Measurements from ENCODE around the gene DUS4L.

DUS4L gene

GRCh38 chr7:107594961-107595737, 31.4 kb downstream of the DUS4L start:
- ATAC-seq (ENCODE audit: low read depth), result peak; percentile 90
- H3K9me3 ChIP-seq (ENCODE audit: severe bottlenecking), result no peaks in the 10 kb centered on the region
- TF ChIP-seq, protein P1, sequence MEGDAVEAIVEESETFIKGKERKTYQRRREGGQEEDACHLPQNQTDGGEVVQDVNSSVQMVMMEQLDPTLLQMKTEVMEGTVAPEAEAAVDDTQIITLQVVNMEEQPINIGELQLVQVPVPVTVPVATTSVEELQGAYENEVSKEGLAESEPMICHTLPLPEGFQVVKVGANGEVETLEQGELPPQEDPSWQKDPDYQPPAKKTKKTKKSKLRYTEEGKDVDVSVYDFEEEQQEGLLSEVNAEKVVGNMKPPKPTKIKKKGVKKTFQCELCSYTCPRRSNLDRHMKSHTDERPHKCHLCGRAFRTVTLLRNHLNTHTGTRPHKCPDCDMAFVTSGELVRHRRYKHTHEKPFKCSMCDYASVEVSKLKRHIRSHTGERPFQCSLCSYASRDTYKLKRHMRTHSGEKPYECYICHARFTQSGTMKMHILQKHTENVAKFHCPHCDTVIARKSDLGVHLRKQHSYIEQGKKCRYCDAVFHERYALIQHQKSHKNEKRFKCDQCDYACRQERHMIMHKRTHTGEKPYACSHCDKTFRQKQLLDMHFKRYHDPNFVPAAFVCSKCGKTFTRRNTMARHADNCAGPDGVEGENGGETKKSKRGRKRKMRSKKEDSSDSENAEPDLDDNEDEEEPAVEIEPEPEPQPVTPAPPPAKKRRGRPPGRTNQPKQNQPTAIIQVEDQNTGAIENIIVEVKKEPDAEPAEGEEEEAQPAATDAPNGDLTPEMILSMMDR (IDR thresholded peaks at IDR 0.05; ENCODE audit: poor library complexity, severe bottlenecking), result no peak
- no peaks in the 10 kb centered on the region for H3K27me3 ChIP-seq (ENCODE audit: insufficient read depth, poor library complexity, severe bottlenecking)
- DNase-seq (ENCODE audit: low spot score), result peak; percentile 79
- peaks cover 23% of the 10 kb centered on the region for H3K4me1 ChIP-seq (ENCODE audit: insufficient read depth, poor library complexity, severe bottlenecking)
- H3K4me3 ChIP-seq (ENCODE audit: severe bottlenecking), result no peak overlapping the region
- H3K36me3 ChIP-seq (ENCODE audit: low read depth), result peaks cover 30% of the 10 kb centered on the region
- peak overlapping the region; percentile 96 for H3K27ac ChIP-seq (ENCODE audit: poor library complexity, severe bottlenecking)

DNA sequence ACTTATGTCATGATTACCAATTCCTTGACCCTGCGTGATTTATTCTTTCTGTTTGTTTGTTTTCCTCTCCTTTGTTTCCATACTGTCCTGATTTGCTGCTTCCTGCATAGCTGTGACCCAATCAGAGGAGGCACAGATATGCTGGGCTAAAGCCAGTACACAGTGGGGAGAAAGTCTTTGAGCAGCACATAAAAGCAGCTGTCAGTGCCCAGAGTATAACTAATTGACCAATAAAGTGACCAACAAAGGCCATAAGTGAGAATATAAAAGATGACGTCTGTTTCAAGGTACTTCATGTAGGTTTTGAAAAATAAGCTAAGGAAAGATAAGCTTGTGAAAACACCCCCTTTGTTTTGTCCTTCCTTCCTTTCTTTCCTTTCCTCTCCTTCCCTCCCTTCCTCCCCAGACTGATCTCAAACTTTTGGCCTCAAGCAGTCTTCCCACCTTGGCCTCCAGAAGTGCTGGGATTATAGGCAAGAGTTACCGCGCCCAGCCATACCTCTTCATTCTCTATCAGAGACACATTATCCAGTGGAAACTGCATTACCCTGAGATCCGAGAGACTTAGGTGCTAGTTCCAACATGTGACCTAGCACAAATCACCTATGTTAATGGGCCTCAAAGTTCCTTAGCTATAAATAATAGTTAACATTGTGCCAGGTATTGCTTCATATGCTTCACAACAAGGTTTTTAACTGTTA, 33.3 kb downstream of the DUS4L start:
- ATAC-seq (ENCODE audit: low read depth) (no peak), DNase-seq (ENCODE audit: low spot score) (no peak)
- peaks cover 23% of the 10 kb centered on the region for H3K4me1 ChIP-seq (ENCODE audit: insufficient read depth, poor library complexity, severe bottlenecking)
- H3K36me3 ChIP-seq (ENCODE audit: low read depth), result peaks cover 49% of the 10 kb centered on the region
- H3K9me3 ChIP-seq (ENCODE audit: severe bottlenecking), result no peaks in the 10 kb centered on the region
- TF ChIP-seq, protein P1 (IDR thresholded peaks at IDR 0.05; ENCODE audit: poor library complexity, severe bottlenecking), result no peak
- H3K27me3 ChIP-seq (ENCODE audit: insufficient read depth, poor library complexity, severe bottlenecking), result no peaks in the 10 kb centered on the region
- H3K4me3 ChIP-seq (ENCODE audit: severe bottlenecking), result no peak overlapping the region
- peak overlapping the region; percentile 96 for H3K27ac ChIP-seq (ENCODE audit: poor library complexity, severe bottlenecking)

DNA sequence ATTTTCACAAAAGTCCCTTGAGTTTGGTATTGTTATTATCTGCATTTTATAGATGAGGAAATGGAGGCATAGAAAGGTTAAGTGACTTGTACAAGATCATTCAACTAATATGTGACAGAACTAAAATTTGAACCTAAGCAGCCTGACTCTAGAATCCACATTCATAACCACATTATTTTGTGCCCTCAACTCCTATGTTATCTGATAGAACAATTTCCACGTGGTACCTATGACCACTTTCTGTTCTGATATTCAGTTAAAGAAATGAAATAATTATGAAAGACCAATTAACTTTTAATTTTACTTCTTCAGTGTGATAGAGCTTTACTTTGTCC, 33.8 kb downstream of the DUS4L start:
- TF ChIP-seq, protein P1 (IDR thresholded peaks at IDR 0.05; ENCODE audit: poor library complexity, severe bottlenecking), result no peak
- ATAC-seq (ENCODE audit: low read depth), result no peak
- Histone ChIP-seq H3K4me3 (ENCODE audit: severe bottlenecking) (no peak overlapping the region), H3K27ac (ENCODE audit: poor library complexity, severe bottlenecking) (peak overlapping the region; percentile 96), H3K4me1 (ENCODE audit: insufficient read depth, poor library complexity, severe bottlenecking) (peaks cover 23% of the 10 kb centered on the region), H3K27me3 (ENCODE audit: insufficient read depth, poor library complexity, severe bottlenecking) (no peaks in the 10 kb centered on the region), H3K9me3 (ENCODE audit: severe bottlenecking) (no peaks in the 10 kb centered on the region), H3K36me3 (ENCODE audit: low read depth) (peaks cover 54% of the 10 kb centered on the region)
- DNase-seq (ENCODE audit: low spot score), result no peak

DNA sequence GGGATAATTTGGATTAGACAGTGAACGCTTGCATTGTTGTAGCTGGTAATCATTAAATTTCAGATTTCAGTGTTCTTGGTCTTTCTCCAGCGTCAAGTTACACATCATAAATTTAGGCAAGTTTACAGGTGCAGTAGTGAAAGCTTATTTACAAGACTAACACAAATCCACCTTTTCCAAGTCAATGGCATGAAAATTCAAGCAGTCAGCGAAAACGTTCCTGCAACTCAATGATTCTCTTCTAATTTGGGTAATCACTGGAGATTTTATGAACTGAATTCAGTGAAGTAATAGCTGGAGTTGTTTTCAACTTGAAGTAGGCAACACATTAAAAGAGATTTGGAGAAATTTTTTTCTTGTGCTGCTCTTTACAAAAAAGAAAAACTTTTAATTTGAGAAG, 34.2 kb downstream of the DUS4L start:
- ATAC-seq (ENCODE audit: low read depth), result no peak
- TF ChIP-seq, protein P1 (IDR thresholded peaks at IDR 0.05; ENCODE audit: poor library complexity, severe bottlenecking), result no peak
- Histone ChIP-seq H3K36me3 (ENCODE audit: low read depth) (peaks cover 55% of the 10 kb centered on the region), H3K4me3 (ENCODE audit: severe bottlenecking) (no peak overlapping the region), H3K4me1 (ENCODE audit: insufficient read depth, poor library complexity, severe bottlenecking) (peaks cover 23% of the 10 kb centered on the region), H3K9me3 (ENCODE audit: severe bottlenecking) (no peaks in the 10 kb centered on the region), H3K27ac (ENCODE audit: poor library complexity, severe bottlenecking) (no peak overlapping the region), H3K27me3 (ENCODE audit: insufficient read depth, poor library complexity, severe bottlenecking) (no peaks in the 10 kb centered on the region)
- no peak for DNase-seq (ENCODE audit: low spot score)

GRCh38 chr7:107599262-107599661, 35.5 kb downstream of the DUS4L start:
- no peaks in the 10 kb centered on the region for H3K9me3 ChIP-seq (ENCODE audit: severe bottlenecking)
- H3K27ac ChIP-seq (ENCODE audit: poor library complexity, severe bottlenecking), result no peak overlapping the region
- TF ChIP-seq, protein P1 (IDR thresholded peaks at IDR 0.05; ENCODE audit: poor library complexity, severe bottlenecking), result no peak
- H3K4me1 ChIP-seq (ENCODE audit: insufficient read depth, poor library complexity, severe bottlenecking), result peaks cover 23% of the 10 kb centered on the region
- peaks cover 65% of the 10 kb centered on the region for H3K36me3 ChIP-seq (ENCODE audit: low read depth)
- no peak for ATAC-seq (ENCODE audit: low read depth)
- no peaks in the 10 kb centered on the region for H3K27me3 ChIP-seq (ENCODE audit: insufficient read depth, poor library complexity, severe bottlenecking)
- DNase-seq (ENCODE audit: low spot score), result no peak
- H3K4me3 ChIP-seq (ENCODE audit: severe bottlenecking), result no peak overlapping the region

Data from RWPE2 (cell line).